ENCODE measurements around the gene CAMK1.
A peak's percentile ranks its signal among the peaks of the same experiment; 100 is the strongest.

CAMK1 gene

DNA sequence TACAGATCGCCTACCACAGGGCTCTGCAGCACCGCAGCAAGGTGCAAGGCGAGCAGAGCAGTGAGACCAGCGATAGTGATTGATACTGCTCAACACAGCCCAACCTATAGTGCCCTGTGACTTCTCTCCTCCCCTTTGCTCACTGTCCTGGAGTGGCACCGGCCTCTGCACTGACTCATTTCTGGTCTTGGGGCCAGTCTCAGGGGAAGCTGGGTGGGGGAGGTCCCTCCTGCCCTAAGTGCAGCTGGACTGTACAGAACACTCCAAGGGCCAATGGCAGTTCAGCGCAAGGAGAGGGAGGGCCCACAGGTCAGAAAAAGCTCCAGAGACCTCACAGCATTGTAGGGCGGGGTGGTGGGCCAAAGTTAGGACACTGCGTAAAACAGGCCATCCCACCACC, 22.5 kb downstream of the CAMK1 start:
- Histone ChIP-seq H3K9ac (ENCODE audit: low read length) (no peak overlapping the region), H3K4me1 (ENCODE audit: control insufficient read depth, low read depth, low read length) (no peaks in the 10 kb centered on the region), H3K4me3 (ENCODE audit: low read length) (no peak overlapping the region), H3K27me3 (ENCODE audit: control insufficient read depth, insufficient read depth, low read length) (no peaks in the 10 kb centered on the region), H3K27ac (ENCODE audit: low read length) (no peak overlapping the region), H3K9me3 (ENCODE audit: control insufficient read depth, low read depth, low read length) (no peaks in the 10 kb centered on the region), H3K36me3 (ENCODE audit: control insufficient read depth, low read depth, low read length) (peaks cover 66% of the 10 kb centered on the region)

DNA sequence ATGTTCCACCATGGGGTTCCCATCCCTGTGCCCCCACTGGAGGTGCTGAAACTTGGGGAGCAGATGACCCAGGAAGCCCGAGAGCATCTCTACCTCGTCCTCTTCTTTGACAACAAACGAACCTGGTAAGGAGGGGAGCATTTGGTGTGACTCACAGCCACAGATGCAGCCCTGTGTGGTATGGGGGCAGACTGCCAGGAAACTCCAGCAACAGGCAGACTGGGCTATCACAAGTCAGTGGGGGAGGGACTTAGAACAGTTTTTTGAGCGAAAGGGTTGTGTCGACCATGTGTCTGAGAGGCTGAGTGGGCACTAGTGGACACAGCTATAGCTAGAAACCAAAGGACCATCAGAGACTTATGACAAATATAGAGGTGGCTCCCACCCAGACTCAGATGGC, 23.4 kb downstream of the CAMK1 start:
- Histone ChIP-seq H3K4me3 (ENCODE audit: low read length) (no peak overlapping the region), H3K36me3 (ENCODE audit: control insufficient read depth, low read depth, low read length) (peaks cover 70% of the 10 kb centered on the region), H3K9ac (ENCODE audit: low read length) (no peak overlapping the region), H3K4me1 (ENCODE audit: control insufficient read depth, low read depth, low read length) (no peaks in the 10 kb centered on the region), H3K27ac (ENCODE audit: low read length) (no peak overlapping the region), H3K9me3 (ENCODE audit: control insufficient read depth, low read depth, low read length) (no peaks in the 10 kb centered on the region), H3K27me3 (ENCODE audit: control insufficient read depth, insufficient read depth, low read length) (no peaks in the 10 kb centered on the region)

DNA sequence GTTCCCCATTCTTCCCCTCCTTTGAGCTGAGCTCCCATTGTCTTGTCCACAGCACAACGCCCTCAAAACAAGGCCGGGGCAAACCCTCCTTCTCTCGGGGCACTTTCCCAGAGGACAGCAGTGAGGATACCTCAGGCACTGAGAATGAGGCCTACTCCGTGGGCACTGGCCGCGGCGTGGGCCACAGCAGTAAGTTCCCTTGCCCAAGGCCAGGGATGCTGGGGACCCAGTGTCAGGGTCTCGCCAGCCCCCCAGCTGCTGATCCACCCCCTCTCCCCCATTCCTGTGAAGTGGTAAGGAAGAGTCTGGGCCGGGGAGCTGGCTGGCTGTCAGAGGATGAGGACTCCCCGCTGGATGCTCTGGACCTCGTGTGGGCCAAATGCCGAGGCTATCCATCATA, 24.2 kb downstream of the CAMK1 start:
- Histone ChIP-seq H3K27me3 (ENCODE audit: control insufficient read depth, insufficient read depth, low read length) (no peaks in the 10 kb centered on the region), H3K36me3 (ENCODE audit: control insufficient read depth, low read depth, low read length) (peaks cover 78% of the 10 kb centered on the region), H3K4me3 (ENCODE audit: low read length) (no peak overlapping the region), H3K27ac (ENCODE audit: low read length) (no peak overlapping the region), H3K4me1 (ENCODE audit: control insufficient read depth, low read depth, low read length) (no peaks in the 10 kb centered on the region), H3K9me3 (ENCODE audit: control insufficient read depth, low read depth, low read length) (no peaks in the 10 kb centered on the region), H3K9ac (ENCODE audit: low read length) (no peak overlapping the region)

DNA sequence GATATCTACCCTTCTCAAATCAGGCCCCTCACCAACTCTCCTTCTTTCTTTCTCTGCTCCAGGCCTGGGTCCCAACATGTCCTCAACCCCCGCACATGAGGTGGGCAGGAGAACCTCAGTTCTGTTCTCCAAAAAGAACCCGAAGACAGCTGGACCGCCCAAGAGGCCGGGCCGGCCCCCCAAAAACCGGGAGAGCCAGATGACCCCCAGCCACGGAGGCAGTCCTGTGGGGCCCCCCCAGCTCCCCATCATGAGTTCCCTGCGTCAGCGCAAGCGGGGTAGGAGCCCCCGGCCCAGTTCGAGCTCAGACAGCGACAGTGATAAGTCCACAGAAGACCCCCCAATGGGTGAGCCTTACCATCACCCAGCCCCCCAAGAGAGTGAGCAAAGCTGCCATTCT, 25.6 kb downstream of the CAMK1 start:
- Histone ChIP-seq H3K9ac (ENCODE audit: low read length) (no peak overlapping the region), H3K27me3 (ENCODE audit: control insufficient read depth, insufficient read depth, low read length) (no peaks in the 10 kb centered on the region), H3K9me3 (ENCODE audit: control insufficient read depth, low read depth, low read length) (no peaks in the 10 kb centered on the region), H3K27ac (ENCODE audit: low read length) (no peak overlapping the region), H3K4me3 (ENCODE audit: low read length) (no peak overlapping the region), H3K36me3 (ENCODE audit: control insufficient read depth, low read depth, low read length) (peaks cover 91% of the 10 kb centered on the region), H3K4me1 (ENCODE audit: control insufficient read depth, low read depth, low read length) (no peaks in the 10 kb centered on the region)

DNA sequence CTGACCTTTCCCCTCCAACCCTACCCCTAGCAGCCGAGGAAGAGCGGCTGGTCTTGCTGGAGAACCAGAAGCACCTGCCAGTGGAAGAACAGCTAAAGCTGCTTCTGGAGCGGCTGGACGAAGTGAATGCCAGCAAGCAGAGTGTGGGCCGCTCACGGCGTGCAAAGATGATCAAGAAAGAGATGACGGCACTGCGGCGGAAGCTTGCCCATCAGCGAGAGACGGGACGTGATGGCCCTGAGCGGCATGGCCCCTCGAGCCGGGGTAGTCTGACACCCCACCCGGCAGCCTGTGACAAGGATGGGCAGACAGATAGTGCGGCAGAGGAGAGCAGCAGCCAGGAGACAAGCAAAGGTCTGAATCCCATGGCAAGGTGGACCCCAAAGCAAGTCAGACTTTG, 26.2 kb downstream of the CAMK1 start:
- Histone ChIP-seq H3K4me3 (ENCODE audit: low read length) (no peak overlapping the region), H3K4me1 (ENCODE audit: control insufficient read depth, low read depth, low read length) (no peaks in the 10 kb centered on the region), H3K27ac (ENCODE audit: low read length) (no peak overlapping the region), H3K36me3 (ENCODE audit: control insufficient read depth, low read depth, low read length) (peaks cover 97% of the 10 kb centered on the region), H3K9ac (ENCODE audit: low read length) (no peak overlapping the region), H3K9me3 (ENCODE audit: control insufficient read depth, low read depth, low read length) (no peaks in the 10 kb centered on the region), H3K27me3 (ENCODE audit: control insufficient read depth, insufficient read depth, low read length) (no peaks in the 10 kb centered on the region)

DNA sequence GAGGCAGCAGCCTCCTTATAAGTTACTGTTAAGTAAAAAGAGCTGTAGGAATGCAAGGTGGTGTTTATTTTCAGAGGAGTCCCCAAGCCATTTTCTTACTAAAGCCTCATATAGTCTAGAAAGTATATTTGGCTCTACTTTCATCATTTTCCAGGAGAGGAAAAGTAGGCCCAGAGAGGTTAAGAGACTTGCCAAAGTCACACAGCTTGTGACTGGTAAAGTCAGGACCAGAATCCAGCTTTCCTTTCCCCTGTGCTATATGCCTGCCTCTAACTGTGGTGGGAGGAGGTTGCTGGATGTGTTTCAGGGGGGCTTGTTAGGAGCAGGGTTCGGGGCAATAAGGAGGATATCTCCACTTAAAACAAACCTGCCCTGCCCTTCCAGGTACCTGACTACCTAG, 27.2 kb downstream of the CAMK1 start:
- no peak overlapping the region for H3K4me3 ChIP-seq (ENCODE audit: low read length)
- no peaks in the 10 kb centered on the region for H3K9me3 ChIP-seq (ENCODE audit: control insufficient read depth, low read depth, low read length)
- peaks cover 99% of the 10 kb centered on the region for H3K36me3 ChIP-seq (ENCODE audit: control insufficient read depth, low read depth, low read length)
- no peaks in the 10 kb centered on the region for H3K27me3 ChIP-seq (ENCODE audit: control insufficient read depth, insufficient read depth, low read length)
- no peaks in the 10 kb centered on the region for H3K4me1 ChIP-seq (ENCODE audit: control insufficient read depth, low read depth, low read length)
- H3K27ac ChIP-seq (ENCODE audit: low read length), result no peak overlapping the region
- H3K9ac ChIP-seq (ENCODE audit: low read length), result no peak overlapping the region

DNA sequence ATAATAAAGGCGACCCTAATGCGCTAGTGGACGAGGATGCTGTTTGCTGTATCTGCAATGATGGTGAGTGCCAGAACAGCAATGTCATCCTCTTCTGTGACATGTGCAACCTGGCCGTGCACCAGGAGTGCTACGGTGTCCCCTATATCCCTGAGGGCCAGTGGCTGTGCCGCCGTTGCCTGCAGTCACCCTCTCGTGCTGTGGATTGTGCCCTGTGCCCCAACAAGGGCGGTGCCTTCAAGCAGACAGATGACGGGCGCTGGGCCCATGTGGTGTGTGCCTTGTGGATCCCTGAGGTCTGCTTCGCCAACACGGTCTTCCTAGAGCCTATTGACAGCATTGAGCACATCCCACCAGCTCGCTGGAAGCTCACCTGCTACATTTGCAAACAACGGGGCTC, 30.6 kb downstream of the CAMK1 start:
- Histone ChIP-seq H3K4me3 (ENCODE audit: low read length) (no peak overlapping the region), H3K9me3 (ENCODE audit: control insufficient read depth, low read depth, low read length) (no peaks in the 10 kb centered on the region), H3K27ac (ENCODE audit: low read length) (no peak overlapping the region), H3K4me1 (ENCODE audit: control insufficient read depth, low read depth, low read length) (no peaks in the 10 kb centered on the region), H3K27me3 (ENCODE audit: control insufficient read depth, insufficient read depth, low read length) (no peaks in the 10 kb centered on the region), H3K36me3 (ENCODE audit: control insufficient read depth, low read depth, low read length) (peaks cover 93% of the 10 kb centered on the region), H3K9ac (ENCODE audit: low read length) (no peak overlapping the region)

DNA sequence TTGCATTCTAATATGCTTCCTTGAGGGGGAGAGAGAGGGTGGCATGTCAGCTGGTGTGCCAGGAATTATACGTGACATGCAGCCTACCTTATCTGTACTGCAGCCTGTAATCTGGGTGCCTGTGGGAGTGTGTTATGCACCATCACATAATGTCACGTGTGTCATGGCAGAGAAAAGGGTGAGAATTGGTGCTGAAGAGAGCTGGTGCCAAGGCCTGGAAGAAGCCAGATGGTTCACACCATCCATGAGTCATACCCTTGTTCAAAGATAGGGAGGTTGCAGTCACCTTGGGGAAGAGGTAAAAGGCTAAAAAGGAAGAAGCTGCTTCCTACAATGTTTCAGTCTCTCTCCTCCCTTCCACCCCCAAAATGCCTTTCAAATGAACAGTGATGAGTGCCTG, 32.9 kb downstream of the CAMK1 start:
- Histone ChIP-seq H3K27me3 (ENCODE audit: control insufficient read depth, insufficient read depth, low read length) (no peaks in the 10 kb centered on the region), H3K9ac (ENCODE audit: low read length) (no peak overlapping the region), H3K9me3 (ENCODE audit: control insufficient read depth, low read depth, low read length) (no peaks in the 10 kb centered on the region), H3K27ac (ENCODE audit: low read length) (no peak overlapping the region), H3K36me3 (ENCODE audit: control insufficient read depth, low read depth, low read length) (peaks cover 76% of the 10 kb centered on the region), H3K4me3 (ENCODE audit: low read length) (no peak overlapping the region), H3K4me1 (ENCODE audit: control insufficient read depth, low read depth, low read length) (peaks cover 4% of the 10 kb centered on the region)

DNA sequence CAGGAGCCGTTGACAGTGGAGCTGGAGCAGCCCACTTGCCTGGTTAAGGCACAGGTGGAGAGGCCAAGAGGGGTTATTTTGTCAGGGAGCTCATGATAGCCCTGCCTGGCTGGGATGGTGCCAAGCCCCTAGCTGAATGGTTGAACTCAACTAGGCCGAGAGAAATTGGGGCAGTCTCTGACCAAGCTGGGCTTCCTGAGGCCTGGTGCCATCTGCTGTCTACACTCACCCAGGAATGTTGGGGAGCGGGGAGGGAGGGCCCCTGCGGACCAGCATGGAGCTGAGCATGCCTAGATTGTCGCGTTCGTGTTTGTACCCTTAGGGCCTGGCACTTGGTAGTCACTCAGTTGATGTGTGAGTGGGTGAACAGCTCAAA, 37.0 kb downstream of the CAMK1 start:
- Histone ChIP-seq H3K27me3 (ENCODE audit: control insufficient read depth, insufficient read depth, low read length) (no peaks in the 10 kb centered on the region), H3K36me3 (ENCODE audit: control insufficient read depth, low read depth, low read length) (peaks cover 35% of the 10 kb centered on the region), H3K4me3 (ENCODE audit: low read length) (peak overlapping the region; percentile 79), H3K27ac (ENCODE audit: low read length) (no peak overlapping the region), H3K4me1 (ENCODE audit: control insufficient read depth, low read depth, low read length) (peaks cover 10% of the 10 kb centered on the region), H3K9me3 (ENCODE audit: control insufficient read depth, low read depth, low read length) (no peaks in the 10 kb centered on the region), H3K9ac (ENCODE audit: low read length) (peak overlapping the region; percentile 95)

DNA sequence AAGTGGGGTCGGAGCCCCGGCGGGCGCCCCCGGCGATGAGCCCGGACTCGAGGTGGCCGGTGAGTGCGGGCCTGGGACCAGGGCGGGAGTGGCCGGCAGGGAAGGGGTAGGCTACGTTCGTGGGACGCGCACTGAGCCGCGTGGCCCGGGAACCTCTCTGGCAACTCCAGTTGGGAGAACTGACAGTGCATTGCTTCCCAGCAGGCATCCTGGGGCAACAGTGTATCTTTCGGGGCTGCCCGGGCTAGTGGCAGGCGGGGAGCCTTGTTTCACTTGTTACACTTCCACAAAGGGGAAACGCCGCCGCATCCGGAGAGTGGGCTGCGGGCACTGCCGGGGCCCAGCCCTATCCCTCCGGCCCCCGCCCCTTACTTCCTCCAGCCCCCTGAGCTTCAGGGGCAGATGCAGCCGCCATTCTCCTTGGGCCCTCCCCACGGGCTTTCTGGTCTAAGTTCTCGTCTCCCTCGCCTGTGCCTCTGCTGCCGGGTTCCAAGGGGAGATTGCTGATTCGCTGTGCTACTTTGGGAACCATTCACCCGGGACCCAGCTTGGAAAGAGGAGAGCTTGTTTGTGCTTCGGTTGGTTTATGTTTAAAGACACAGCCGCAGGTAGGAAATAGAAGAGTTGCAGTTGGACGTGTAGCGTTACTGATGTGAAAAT, 37.5 kb downstream of the CAMK1 start:
- Histone ChIP-seq H3K27ac (ENCODE audit: low read length) (peak overlapping the region; percentile 98), H3K9ac (ENCODE audit: low read length) (peak overlapping the region; percentile 95), H3K27me3 (ENCODE audit: control insufficient read depth, insufficient read depth, low read length) (no peaks in the 10 kb centered on the region), H3K4me1 (ENCODE audit: control insufficient read depth, low read depth, low read length) (peaks cover 10% of the 10 kb centered on the region), H3K36me3 (ENCODE audit: control insufficient read depth, low read depth, low read length) (peaks cover 30% of the 10 kb centered on the region), H3K9me3 (ENCODE audit: control insufficient read depth, low read depth, low read length) (no peaks in the 10 kb centered on the region), H3K4me3 (ENCODE audit: low read length) (peak overlapping the region; percentile 79)

DNA sequence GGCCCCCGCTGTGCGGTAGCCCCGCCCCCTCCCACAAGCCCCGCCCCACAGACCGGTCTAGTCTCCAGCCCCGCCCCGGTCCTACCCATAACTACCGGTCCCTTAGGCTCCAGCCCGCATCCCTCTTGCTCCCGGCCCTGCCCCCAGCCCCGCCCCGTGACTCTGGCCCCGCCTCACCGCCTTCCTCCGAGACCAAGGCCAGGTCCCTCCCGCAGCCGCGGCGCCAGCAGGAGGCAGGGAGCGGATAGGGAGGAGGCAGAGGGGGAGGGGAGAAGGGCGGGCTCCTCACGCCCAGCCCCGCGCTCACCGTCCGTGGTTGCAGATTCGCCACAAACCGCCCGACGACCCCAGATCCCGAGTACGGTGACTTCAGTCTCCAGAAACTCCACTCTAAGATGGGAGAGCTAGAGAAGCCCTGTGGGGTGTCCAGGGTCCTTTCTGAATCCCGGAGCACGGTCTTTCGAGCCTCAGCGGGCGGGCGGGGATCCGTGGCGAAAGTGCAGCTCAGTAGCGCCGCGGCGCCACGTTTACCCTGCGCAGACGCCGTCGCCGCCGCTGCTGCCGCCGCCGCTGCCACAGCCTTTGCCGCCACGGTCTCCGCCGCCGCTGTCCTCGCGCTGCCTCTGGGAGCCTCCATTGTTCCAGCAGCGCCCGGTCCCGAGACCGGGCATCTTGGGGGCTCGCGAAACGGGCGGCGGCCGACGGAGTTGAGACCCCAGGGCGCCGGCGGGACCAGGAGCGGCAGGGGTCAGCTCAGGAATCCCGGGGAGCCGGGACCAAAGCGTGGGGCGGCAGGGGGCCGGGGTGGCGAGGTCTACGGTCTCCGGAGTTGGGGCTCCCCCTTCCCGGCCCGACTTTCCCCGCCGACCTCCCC, 38.3 kb downstream of the CAMK1 start, which contains the start of gene BRPF1:
BRPF1 (plus strand) TSS at position 530 of the 874 bp plus-strand sequence. CDS start 2,406 bp downstream, outside the sequence.
- peaks cover 22% of the 10 kb centered on the region for H3K36me3 ChIP-seq (ENCODE audit: control insufficient read depth, low read depth, low read length)
- H3K27ac ChIP-seq (ENCODE audit: low read length), result peak within 1 kb of the TSS; percentile 98
- peaks cover 10% of the 10 kb centered on the region for H3K4me1 ChIP-seq (ENCODE audit: control insufficient read depth, low read depth, low read length)
- H3K9me3 ChIP-seq (ENCODE audit: control insufficient read depth, low read depth, low read length), result no peaks in the 10 kb centered on the region
- H3K27me3 ChIP-seq (ENCODE audit: control insufficient read depth, insufficient read depth, low read length), result no peaks in the 10 kb centered on the region
- H3K9ac ChIP-seq (ENCODE audit: low read length), result peak within 1 kb of the TSS; percentile 95
- peak within 1 kb of the TSS; percentile 79 for H3K4me3 ChIP-seq (ENCODE audit: low read length)
